H54 (cell line): ENCODE measurements around the gene IL9.

ENCODE experiments used
- DNase-seq: peaks from one replicate; pipeline ENCODE4 v3.0.0; 2011; ENCODE audit warnings: low spot score, mixed read lengths; ENCODE audit not compliant: insufficient read length
- FAIRE-seq: peaks from 3 replicates; lab custom pipeline; 2011; peaks lifted over from hg19 to GRCh38; lab: Jason Lieb, UNC
- POLR2A ChIP-seq: IDR thresholded peaks from 2 replicates; pipeline ENCODE4 v1.6.1; 2011; ENCODE audit warnings: low read depth, mild to moderate bottlenecking, low read length

Gene IL9

DNA sequence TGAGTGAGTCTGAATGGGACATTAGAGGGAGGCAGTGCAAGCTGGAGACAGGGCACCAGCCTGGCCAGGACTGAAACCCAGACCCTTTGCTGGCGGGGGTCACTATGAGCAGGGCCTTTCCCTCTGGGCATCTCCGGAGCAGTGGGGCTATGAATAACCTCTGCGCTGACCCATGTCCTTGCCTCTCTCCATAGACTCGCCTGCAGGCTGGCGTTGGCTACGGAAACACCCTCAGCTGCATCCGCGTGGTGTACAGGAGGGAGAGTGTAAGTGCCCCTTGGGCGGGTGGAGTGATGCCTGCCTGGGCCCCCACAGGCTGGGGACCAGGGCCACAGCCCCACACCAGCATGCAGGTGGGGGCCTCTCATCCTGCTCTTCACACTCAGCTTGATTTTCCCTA lies 45.4 kb downstream of the IL9 start:
- no peak for FAIRE-seq
- no peak for TF ChIP-seq POLR2A
- no peak for DNase-seq

DNA sequence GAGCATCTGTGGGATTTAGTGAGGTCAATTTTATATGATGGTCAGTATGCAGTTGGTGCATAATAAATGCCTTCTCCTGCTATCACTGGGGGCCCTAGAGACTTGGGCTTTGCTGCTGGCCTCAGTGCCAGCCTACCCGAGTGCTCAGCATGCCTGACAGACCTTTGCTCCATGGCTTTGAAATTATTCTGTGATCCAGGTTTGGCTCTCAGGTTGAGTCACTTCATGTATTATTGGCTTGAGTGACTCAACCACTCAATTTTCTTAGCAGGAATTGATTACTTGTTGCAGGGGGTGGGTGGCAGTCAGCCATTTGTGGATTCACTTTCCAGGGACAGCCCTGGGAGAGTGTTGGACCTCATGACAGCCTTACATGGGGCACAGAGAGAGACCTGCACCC lies 47.7 kb downstream of the IL9 start:
- FAIRE-seq (no peak), DNase-seq (no peak)
- TF ChIP-seq POLR2A: no peak

DNA sequence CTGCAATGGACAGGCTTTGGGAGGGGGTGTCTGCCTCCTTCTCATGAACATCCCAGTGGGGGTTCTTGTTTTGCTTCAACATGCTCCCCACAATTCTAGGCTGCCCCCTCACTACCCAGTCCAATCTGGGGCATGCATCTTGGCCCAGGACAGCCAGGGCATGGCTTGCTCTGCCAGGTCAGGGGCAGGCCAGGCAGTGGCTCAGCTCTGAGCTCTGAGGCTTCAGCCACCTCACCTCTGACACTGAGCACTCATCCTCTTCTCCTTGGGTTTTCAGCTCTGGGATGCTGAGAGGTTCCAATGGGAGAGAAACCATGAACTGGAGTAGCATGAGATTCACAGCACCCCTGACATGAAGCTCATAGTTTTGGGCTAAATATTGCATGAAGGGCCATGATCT lies 49.3 kb downstream of the IL9 start:
- DNase-seq: no peak
- FAIRE-seq: no peak
- no peak for TF ChIP-seq POLR2A

DNA sequence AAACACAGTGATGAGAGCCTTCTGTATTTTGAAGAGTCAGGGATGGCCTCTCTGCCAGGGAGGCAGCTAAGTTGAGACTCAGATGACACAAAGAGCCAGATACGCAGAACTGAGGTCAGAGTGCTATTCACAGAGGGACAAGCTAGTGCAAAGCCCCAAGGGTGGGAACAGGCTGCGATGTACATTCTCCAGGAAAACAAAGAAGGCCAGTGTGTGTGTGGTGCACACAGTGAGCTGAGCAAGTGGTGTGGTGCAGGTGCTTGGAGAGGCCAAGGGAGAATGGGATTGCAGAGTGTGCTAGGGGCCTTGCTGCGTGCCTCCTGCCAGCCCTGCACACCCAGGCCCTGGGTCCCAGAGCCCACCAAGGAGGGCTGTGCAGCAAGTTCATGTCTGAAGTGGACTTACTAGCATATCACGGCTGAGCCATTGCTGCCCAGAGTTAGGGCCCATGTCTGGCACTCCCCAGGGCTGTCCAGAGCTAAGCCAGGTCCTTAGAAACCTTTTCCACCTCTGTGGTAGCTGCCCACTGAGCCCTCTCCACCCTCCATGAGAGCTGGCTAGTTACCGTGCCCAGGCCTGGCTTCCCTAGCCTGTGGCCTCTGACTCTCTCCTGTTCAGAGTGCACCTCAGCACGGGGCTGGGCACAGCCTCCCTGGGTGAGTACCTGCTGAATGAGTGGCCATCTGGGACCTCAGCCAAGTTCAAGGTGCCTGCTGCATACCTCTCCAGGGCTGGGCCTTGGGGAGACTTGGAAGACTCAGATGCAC lies 51.9 kb downstream of the IL9 start:
- no peak for TF ChIP-seq POLR2A
- no peak for DNase-seq
- FAIRE-seq: no peak

DNA sequence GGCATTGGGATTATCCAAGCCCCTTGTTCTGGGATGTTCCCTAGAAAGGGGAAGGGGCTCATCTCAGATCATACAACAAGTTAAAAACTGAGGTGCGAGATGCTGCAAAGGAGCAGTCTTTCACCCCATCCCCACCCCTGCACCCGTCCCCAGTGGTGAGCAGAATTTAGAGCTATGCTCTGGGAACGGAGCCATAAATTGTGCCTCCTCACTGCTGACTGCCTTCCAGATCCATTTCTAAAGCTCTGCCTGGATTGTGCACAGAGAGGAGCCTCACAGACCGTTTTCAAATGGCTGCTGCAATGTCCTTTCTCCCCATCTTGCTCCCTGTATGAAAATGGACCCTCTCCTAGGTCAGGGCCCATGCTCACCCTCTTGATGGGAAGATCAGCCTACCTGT lies 52.9 kb downstream of the IL9 start:
- no peak for FAIRE-seq

More for the DNA sequence above, 52.9 kb downstream of the IL9 start:
- no peak for DNase-seq
- no peak for TF ChIP-seq POLR2A
